ENCODE data around the gene LRP5. TPM values are rescaled to one million over a fixed set of nuclear protein-coding genes. Genes with fewer than 3 reads are reported as not detected.

Gene LRP5
- polyA plus RNA-seq, 1 donor (not counting 4 experiments of a cell fraction or from before 2014, with no cell fraction given) = 6.6 TPM

GRCh38 chr11:68287419-68287818 lies 25.0 kb upstream of the LRP5 start:
- Histone ChIP-seq H3K4me3 (ENCODE audit: control insufficient read depth in 2 of 3, extremely low read depth in 1 of 3, insufficient read depth in 2 of 3, low read depth in 1 of 3, low read length in 3 of 3) (no peak overlapping the region), H2AFZ (ENCODE audit: control insufficient read depth, low read length) (no peak overlapping the region), H3K27me3 (ENCODE audit: control insufficient read depth, extremely low read depth, insufficient read depth, low read length) (no peaks in the 10 kb centered on the region), H3K4me2 (ENCODE audit: control insufficient read depth, extremely low read depth, insufficient read depth, low read depth, low read length) (no peak overlapping the region), H4K20me1 (ENCODE audit: control insufficient read depth, extremely low read depth, insufficient read depth, low read length) (no peaks in the 10 kb centered on the region), H3K9me1 (ENCODE audit: control insufficient read depth, extremely low read depth, insufficient read depth, low read length) (no peaks in the 10 kb centered on the region), H3K36me3 (ENCODE audit: control insufficient read depth in 2 of 2, extremely low read depth in 1 of 2, insufficient read depth in 2 of 2, low read length in 2 of 2) (no peaks in the 10 kb centered on the region), H3K4me1 (ENCODE audit: control insufficient read depth, extremely low read depth, insufficient read depth, low read length) (peaks cover 4% of the 10 kb centered on the region), H3K9me3 (ENCODE audit: control insufficient read depth, low read depth, low read length) (no peaks in the 10 kb centered on the region), H3K27ac (ENCODE audit: control insufficient read depth, insufficient read depth, low read length) (no peak overlapping the region), H3K9ac (ENCODE audit: control insufficient read depth, extremely low read depth, insufficient read depth, low read length) (no peak overlapping the region), H3K79me2 (ENCODE audit: control insufficient read depth, insufficient read depth, low read length) (no peaks in the 10 kb centered on the region)
- TF ChIP-seq EZH2 (IDR thresholded peaks at IDR 0.05; ENCODE audit: low read length) (no peak), CTCF (optimal IDR thresholded peaks at IDR 0.05 in 1 of 3, IDR thresholded peaks at IDR 0.05 in 1 of 3, conservative IDR thresholded peaks at IDR 0.05 in 1 of 3; ENCODE audit: extremely low read depth in 1 of 3, insufficient read depth in 2 of 3, low read length in 3 of 3) (no peak)
- no peak for FAIRE-seq
- no peak for DNase-seq (ENCODE audit: low read depth, low spot score)
- dilution Hi-C loops (cut with MboI; ENCODE audit: extremely low pct_ligation_motif_present, low sequenced_read_pairs) = no loop called here

DNA sequence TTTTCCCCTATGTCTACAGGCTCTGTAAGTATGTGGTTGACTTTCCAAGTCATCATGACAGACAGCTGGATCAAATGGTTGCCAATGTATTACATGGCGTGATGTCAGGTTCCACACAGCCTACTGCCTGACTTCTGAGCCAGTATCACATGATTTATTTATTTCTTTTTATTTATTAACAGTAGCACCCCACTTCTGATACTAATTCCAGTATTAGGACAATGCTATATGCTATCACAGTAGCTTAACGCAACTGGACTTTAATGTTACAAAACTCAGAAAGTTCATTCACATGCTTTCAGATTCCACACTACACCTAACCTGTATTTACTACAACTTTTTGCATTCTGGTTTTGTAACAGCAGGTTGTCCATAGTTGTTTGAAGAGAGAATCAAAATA lies 22.9 kb upstream of the LRP5 start:
- H3K27me3 ChIP-seq (ENCODE audit: control insufficient read depth, extremely low read depth, insufficient read depth, low read length) = no peaks in the 10 kb centered on the region
- no peak for FAIRE-seq
- TF ChIP-seq CTCF (optimal IDR thresholded peaks at IDR 0.05 in 1 of 3, IDR thresholded peaks at IDR 0.05 in 1 of 3, conservative IDR thresholded peaks at IDR 0.05 in 1 of 3; ENCODE audit: extremely low read depth in 1 of 3, insufficient read depth in 2 of 3, low read length in 3 of 3) = no peak
- TF ChIP-seq EZH2 (IDR thresholded peaks at IDR 0.05; ENCODE audit: low read length) = no peak
- no peak overlapping the region for H2AFZ ChIP-seq (ENCODE audit: control insufficient read depth, low read length)
- H3K27ac ChIP-seq (ENCODE audit: control insufficient read depth, insufficient read depth, low read length) = no peak overlapping the region
- no peaks in the 10 kb centered on the region for H3K36me3 ChIP-seq (ENCODE audit: control insufficient read depth in 2 of 2, extremely low read depth in 1 of 2, insufficient read depth in 2 of 2, low read length in 2 of 2)
- H3K4me3 ChIP-seq (ENCODE audit: control insufficient read depth in 2 of 3, extremely low read depth in 1 of 3, insufficient read depth in 2 of 3, low read depth in 1 of 3, low read length in 3 of 3) = no peak overlapping the region
- H3K4me2 ChIP-seq (ENCODE audit: control insufficient read depth, extremely low read depth, insufficient read depth, low read depth, low read length) = no peak overlapping the region
- H4K20me1 ChIP-seq (ENCODE audit: control insufficient read depth, extremely low read depth, insufficient read depth, low read length) = no peaks in the 10 kb centered on the region
- no peak overlapping the region for H3K9ac ChIP-seq (ENCODE audit: control insufficient read depth, extremely low read depth, insufficient read depth, low read length)
- no peak for DNase-seq (ENCODE audit: low read depth, low spot score)
- dilution Hi-C loops (cut with MboI; ENCODE audit: extremely low pct_ligation_motif_present, low sequenced_read_pairs) = no loop called here
- no peaks in the 10 kb centered on the region for H3K4me1 ChIP-seq (ENCODE audit: control insufficient read depth, extremely low read depth, insufficient read depth, low read length)
- H3K9me3 ChIP-seq (ENCODE audit: control insufficient read depth, low read depth, low read length) = no peaks in the 10 kb centered on the region
- H3K9me1 ChIP-seq (ENCODE audit: control insufficient read depth, extremely low read depth, insufficient read depth, low read length) = no peaks in the 10 kb centered on the region
- H3K79me2 ChIP-seq (ENCODE audit: control insufficient read depth, insufficient read depth, low read length) = no peaks in the 10 kb centered on the region

Data from keratinocyte (primary cell).